GM19023 (cell line): ENCODE data around the gene TRAPPC2.
A peak's percentile ranks its signal among the peaks of the same experiment; 100 is the strongest.

ENCODE experiments used
- ATAC-seq: cut with Tn5 transposase; IDR thresholded peaks from one replicate; pipeline ENCODE4 v1.9.1; 2021; ENCODE audit warnings: mild to moderate bottlenecking, moderate library complexity; ENCODE audit not compliant: unreplicated experiment

Gene TRAPPC2

GRCh38 chrX:13734278-13735172 lies at the start of gene TRAPPC2, which contains the start of gene OFD1:
TSS of gene TRAPPC2 (minus strand) at chrX:13734620. CDS start at chrX:13719963, 14,657 bp downstream.
TSS of gene OFD1 (plus strand) at chrX:13734748. CDS start at chrX:13735072, 324 bp downstream.
- peak; percentile 97 for ATAC-seq

- no peak for ATAC-seq
These were observed 46.5 kb upstream of the TRAPPC2 start for GRCh38 chrX:13780868-13781427.

- ATAC-seq: no peak
These were observed 44.5 kb upstream of the TRAPPC2 start for GRCh38 chrX:13778916-13779315.

GRCh38 chrX:13776387-13776786 lies 42.0 kb upstream of the TRAPPC2 start:
- ATAC-seq: no peak

GRCh38 chrX:13775837-13776236 lies 41.4 kb upstream of the TRAPPC2 start:
- no peak for ATAC-seq

- ATAC-seq: no peak
These were observed 40.3 kb upstream of the TRAPPC2 start for GRCh38 chrX:13774696-13775095.

GRCh38 chrX:13770013-13770535 lies 35.7 kb upstream of the TRAPPC2 start:
- no peak for ATAC-seq

- ATAC-seq: no peak
These were observed 34.5 kb upstream of the TRAPPC2 start for GRCh38 chrX:13768939-13769338.

- no peak for ATAC-seq
These were observed 30.3 kb upstream of the TRAPPC2 start for GRCh38 chrX:13764765-13765164.

- no peak for ATAC-seq
These were observed 29.9 kb upstream of the TRAPPC2 start for GRCh38 chrX:13764281-13764680.

GRCh38 chrX:13763489-13763888 lies 29.1 kb upstream of the TRAPPC2 start:
- no peak for ATAC-seq

- peak; percentile 45 for ATAC-seq
These were observed 27.4 kb upstream of the TRAPPC2 start for GRCh38 chrX:13761606-13762414.

- no peak for ATAC-seq
These were observed 26.0 kb upstream of the TRAPPC2 start for GRCh38 chrX:13760426-13760825.

GRCh38 chrX:13759152-13759718 lies 24.8 kb upstream of the TRAPPC2 start:
- ATAC-seq: no peak

- ATAC-seq: no peak
These were observed 22.0 kb upstream of the TRAPPC2 start for GRCh38 chrX:13756381-13756780.

GRCh38 chrX:13755254-13755653 lies 20.8 kb upstream of the TRAPPC2 start:
- no peak for ATAC-seq

GRCh38 chrX:13754765-13755164 lies 20.3 kb upstream of the TRAPPC2 start:
- no peak for ATAC-seq

GRCh38 chrX:13752646-13753045 lies 18.2 kb upstream of the TRAPPC2 start:
- no peak for ATAC-seq

- ATAC-seq: no peak
These were observed 17.7 kb upstream of the TRAPPC2 start for GRCh38 chrX:13752141-13752540.

GRCh38 chrX:13750812-13751211 lies 16.4 kb upstream of the TRAPPC2 start:
- no peak for ATAC-seq

GRCh38 chrX:13750204-13750603 lies 15.8 kb upstream of the TRAPPC2 start:
- no peak for ATAC-seq
